GM12892 (cell line): ENCODE results near the gene SYNDIG1.

Source experiments
- POLR2AphosphoS5 ChIP-seq: IDR thresholded peaks from 2 replicates; pipeline ENCODE4 v1.6.1; 2011; ENCODE audit warnings: low read depth, low read length, control low read depth
- TAF1 ChIP-seq: IDR thresholded peaks from 2 replicates; pipeline ENCODE4 v1.6.1; 2011; ENCODE audit warnings: low read depth, mild to moderate bottlenecking, control low read depth, low read length, borderline replicate concordance

DNA sequence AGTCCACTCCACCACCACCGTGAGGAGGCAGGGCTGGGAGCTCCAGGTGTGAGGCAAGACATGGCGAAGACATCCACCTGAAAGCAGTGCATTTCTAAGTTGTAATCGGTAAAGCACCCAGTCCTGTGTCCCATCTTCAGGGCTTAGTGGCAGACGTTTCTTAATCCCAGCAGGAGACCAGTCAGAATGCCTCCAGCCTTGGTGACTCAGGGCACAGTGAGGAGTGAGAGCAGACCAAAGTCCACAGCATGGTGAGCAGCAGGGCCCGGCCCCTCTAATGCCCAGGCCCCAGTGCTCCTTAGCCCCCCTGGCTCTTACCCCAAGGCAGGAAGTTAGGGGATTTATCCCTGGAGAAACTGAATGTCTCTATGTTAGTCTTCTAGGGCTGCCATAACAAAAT lies 183.9 kb downstream of the SYNDIG1 start:
- TF ChIP-seq TAF1 (no peak), POLR2AphosphoS5 (no peak)
